ENCODE measurements around the gene OPCML. TPM values are rescaled to one million over a fixed set of nuclear protein-coding genes. Genes with fewer than 3 reads are reported as not detected.

Gene OPCML
- total and polyA plus RNA-seq, 2 of the 13 experiments (the other 11 are each of a cell fraction or from before 2014, with no cell fraction given), result not detected

DNA sequence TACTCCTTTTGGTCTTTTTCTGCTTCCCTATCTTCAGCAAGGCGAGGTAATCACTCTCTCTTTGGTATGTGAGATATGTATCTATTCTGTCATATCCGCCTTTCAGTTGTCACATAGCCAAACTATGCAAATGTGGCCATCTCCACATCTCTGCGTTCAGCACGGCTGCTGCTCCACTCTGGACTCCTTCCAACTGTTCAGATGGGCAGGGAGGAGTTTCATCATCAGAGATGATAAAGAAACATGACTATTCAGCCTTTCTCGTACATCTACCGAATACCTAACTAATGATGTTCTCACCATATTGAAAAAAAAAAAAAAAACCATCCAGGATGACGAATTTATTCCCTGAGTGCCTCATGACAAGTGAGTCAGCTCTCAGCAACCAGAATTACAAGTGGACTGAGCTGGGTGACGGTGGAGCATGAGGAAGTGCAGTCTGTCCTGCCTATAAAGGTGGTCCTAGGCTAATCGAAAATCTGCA, 899.6 kb downstream of the OPCML start (continued):
- TF ChIP-seq, protein P1, sequence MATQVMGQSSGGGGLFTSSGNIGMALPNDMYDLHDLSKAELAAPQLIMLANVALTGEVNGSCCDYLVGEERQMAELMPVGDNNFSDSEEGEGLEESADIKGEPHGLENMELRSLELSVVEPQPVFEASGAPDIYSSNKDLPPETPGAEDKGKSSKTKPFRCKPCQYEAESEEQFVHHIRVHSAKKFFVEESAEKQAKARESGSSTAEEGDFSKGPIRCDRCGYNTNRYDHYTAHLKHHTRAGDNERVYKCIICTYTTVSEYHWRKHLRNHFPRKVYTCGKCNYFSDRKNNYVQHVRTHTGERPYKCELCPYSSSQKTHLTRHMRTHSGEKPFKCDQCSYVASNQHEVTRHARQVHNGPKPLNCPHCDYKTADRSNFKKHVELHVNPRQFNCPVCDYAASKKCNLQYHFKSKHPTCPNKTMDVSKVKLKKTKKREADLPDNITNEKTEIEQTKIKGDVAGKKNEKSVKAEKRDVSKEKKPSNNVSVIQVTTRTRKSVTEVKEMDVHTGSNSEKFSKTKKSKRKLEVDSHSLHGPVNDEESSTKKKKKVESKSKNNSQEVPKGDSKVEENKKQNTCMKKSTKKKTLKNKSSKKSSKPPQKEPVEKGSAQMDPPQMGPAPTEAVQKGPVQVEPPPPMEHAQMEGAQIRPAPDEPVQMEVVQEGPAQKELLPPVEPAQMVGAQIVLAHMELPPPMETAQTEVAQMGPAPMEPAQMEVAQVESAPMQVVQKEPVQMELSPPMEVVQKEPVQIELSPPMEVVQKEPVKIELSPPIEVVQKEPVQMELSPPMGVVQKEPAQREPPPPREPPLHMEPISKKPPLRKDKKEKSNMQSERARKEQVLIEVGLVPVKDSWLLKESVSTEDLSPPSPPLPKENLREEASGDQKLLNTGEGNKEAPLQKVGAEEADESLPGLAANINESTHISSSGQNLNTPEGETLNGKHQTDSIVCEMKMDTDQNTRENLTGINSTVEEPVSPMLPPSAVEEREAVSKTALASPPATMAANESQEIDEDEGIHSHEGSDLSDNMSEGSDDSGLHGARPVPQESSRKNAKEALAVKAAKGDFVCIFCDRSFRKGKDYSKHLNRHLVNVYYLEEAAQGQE (IDR thresholded peaks at IDR 0.05; ENCODE audit: borderline replicate concordance in 1 of 2, low read depth in 1 of 2, low read length in 2 of 2), result no peak
- TF ChIP-seq ZNF263 (CRISPR knock-in tag; IDR thresholded peaks at IDR 0.05) (no peak), RARG (CRISPR knock-in tag; IDR thresholded peaks at IDR 0.05; ENCODE audit: low read depth) (no peak), ZSCAN25 (CRISPR knock-in tag; IDR thresholded peaks at IDR 0.05) (no peak), HIVEP1 (CRISPR knock-in tag; IDR thresholded peaks at IDR 0.05) (no peak), HES4 (CRISPR knock-in tag; IDR thresholded peaks at IDR 0.05; ENCODE audit: borderline replicate concordance) (no peak), GPN1 (CRISPR knock-in tag; IDR thresholded peaks at IDR 0.05; ENCODE audit: borderline replicate concordance) (no peak)

- Histone ChIP-seq H3K9ac (ENCODE audit: insufficient read depth, low read depth, low read length) (no peak overlapping the region), H4K20me1 (ENCODE audit: insufficient read depth, low read length) (no peaks in the 10 kb centered on the region), H3K36me3 (replicated peaks in 1 of 2; ENCODE audit: control insufficient read depth in 1 of 2, insufficient read depth in 2 of 2, low read length in 2 of 2) (no peaks in the 10 kb centered on the region), H3K4me3 (replicated peaks in 1 of 3; ENCODE audit: insufficient read depth in 1 of 3, low read depth in 2 of 3, low read length in 3 of 3) (no peak overlapping the region), H3K9me3 (ENCODE audit: low read length) (peaks cover 72% of the 10 kb centered on the region), H3K27me3 (ENCODE audit: control insufficient read depth in 1 of 2, insufficient read depth in 2 of 2, low read length in 2 of 2) (no peaks in the 10 kb centered on the region), H2AFZ (ENCODE audit: low read length) (no peak overlapping the region), H3K27ac (ENCODE audit: extremely low read length, insufficient read depth, low read length) (no peak overlapping the region), H3K4me2 (ENCODE audit: low read depth, low read length) (no peak overlapping the region), H3K79me2 (ENCODE audit: insufficient read depth, low read length) (no peaks in the 10 kb centered on the region), H3K4me1 (ENCODE audit: insufficient read depth, low read length) (no peaks in the 10 kb centered on the region)
- POLR2A ChIA-PET, result no interaction called here
- intact Hi-C loops (cut with micrococcal nuclease; ENCODE audit: unreplicated experiment) (no loop called here), in situ Hi-C loops (cut with HindIII; ENCODE audit: extremely low pct_ligation_motif_present, low pct_unique_long_range_greater_than_20kb) (no loop called here)
- no peak for FAIRE-seq
- BruUV-seq (replicated peaks), result no TSS peak
- no peak for DNase-seq (ENCODE audit: low spot score)
- no peak for TF ChIP-seq DMAP1 (CRISPR knock-in tag; IDR thresholded peaks at IDR 0.05)
- CTCF ChIA-PET (ENCODE audit: low intra/inter-chr PET ratio, low total read pairs), result no interaction called here
- no peak for ATAC-seq
- WGBS (ENCODE audit: low lambda C conversion rate), result 4% methylated on average over 4 of the region's 4 CpGs
Observed at GRCh38 chr11:132631989-132632388, 900.3 kb downstream of the OPCML start.

All from HepG2 (cell line).